GM23248 (cell line): ENCODE measurements around the gene L3MBTL3.

Experiments
- EZH2 ChIP-seq: fragments of 200-600 bp; sonication (generic); IDR thresholded peaks from 2 replicates; pipeline ENCODE4 v1.6.1; 2018; ENCODE audit warnings: antibody characterized with exemption, mild to moderate bottlenecking; ENCODE audit not compliant: insufficient read depth, poor library complexity, severe bottlenecking
- EZH2phosphoT487 ChIP-seq: fragments of 200-600 bp; sonication (generic); IDR thresholded peaks from 2 replicates; pipeline ENCODE4 v1.6.1; 2018; ENCODE audit warnings: antibody characterized with exemption, moderate library complexity, mild to moderate bottlenecking, low read depth; ENCODE audit not compliant: insufficient read depth

- no peak for TF ChIP-seq EZH2
- no peak for TF ChIP-seq EZH2phosphoT487
Observed at GRCh38 chr6:130128326-130128725, 109.9 kb downstream of the L3MBTL3 start.
